Testis (tissue), 2 donors: ENCODE results near the gene CCDC117.

ENCODE experiments used
- CTCF ChIP-seq, 3 experiments: fragments of 450-650 bp in 2 of 3; fragments of 200-600 bp in 1 of 3; sonication (generic) in 1 of 3; IDR thresholded peaks; one replicate each; pipeline ENCODE4 v1.5.1; 2016 to 2019; ENCODE audit warnings: antibody characterized with exemption in 3 of 3, mild to moderate bottlenecking in 2 of 3, moderate library complexity in 1 of 3
- POLR2A ChIP-seq: fragments of 450-650 bp; IDR thresholded peaks from one replicate; pipeline ENCODE4 v1.6.1; 2017; ENCODE audit warnings: antibody characterized with exemption, mild to moderate bottlenecking, moderate library complexity

GRCh38 chr22:28826921-28827320, 54.4 kb downstream of the CCDC117 start:
- no peak for TF ChIP-seq CTCF (IDR thresholded peaks at IDR 0.05)
- no peak for TF ChIP-seq POLR2A
